Measurements from ENCODE around the gene TBX2.

Gene TBX2

GRCh38 chr17:61456061-61456681 lies 56.5 kb downstream of the TBX2 start:
- no peak for DNase-seq (ENCODE audit: low read depth)
- no peak overlapping the region for H3K4me3 ChIP-seq (ENCODE audit: low read length)
- TF ChIP-seq CTCF (conservative IDR thresholded peaks at IDR 0.05; ENCODE audit: low read depth, low read length) = no peak

GRCh38 chr17:61456688-61457225 lies 57.1 kb downstream of the TBX2 start:
- no peak for TF ChIP-seq CTCF (conservative IDR thresholded peaks at IDR 0.05; ENCODE audit: low read depth, low read length)
- DNase-seq (ENCODE audit: low read depth) = no peak
- no peak overlapping the region for H3K4me3 ChIP-seq (ENCODE audit: low read length)

DNA sequence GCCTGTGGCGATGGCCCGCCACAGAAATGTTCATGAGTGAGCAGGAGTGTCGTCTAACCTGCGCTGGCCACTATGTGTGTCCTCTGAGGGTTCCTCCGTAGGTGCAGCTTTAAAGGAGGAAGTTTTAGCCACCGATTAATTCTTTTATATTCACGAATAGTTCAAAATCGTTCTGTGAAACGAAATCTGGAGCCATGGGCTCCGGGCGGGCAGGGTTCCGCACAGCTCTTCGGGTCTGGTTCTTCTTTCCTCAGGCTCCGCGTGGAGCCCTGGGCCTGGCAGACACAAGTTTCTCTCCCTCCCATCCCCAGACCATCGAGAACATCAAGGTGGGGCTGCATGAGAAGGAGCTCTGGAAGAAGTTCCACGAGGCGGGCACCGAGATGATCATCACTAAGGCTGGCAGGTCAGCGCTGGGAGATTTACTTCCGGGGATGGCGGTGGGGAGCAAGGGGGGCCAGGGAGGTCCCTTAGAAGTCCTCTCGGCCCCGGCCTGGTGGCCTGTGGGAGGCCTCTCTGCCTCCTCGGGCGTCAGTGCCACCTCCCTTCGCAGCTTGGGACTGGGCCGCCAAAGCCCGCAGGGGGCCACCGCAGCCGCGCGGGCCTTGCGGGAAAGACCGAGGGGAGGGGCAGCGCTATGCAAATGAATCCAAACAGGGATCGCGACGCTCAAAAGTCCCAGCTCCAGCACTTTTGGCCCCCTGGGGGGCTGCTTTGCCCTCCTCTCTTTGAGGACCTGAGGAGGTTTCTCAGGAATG lies 57.8 kb downstream of the TBX2 start:
- H3K4me3 ChIP-seq (ENCODE audit: low read length) = no peak overlapping the region
- DNase-seq (ENCODE audit: low read depth) = no peak
- no peak for TF ChIP-seq CTCF (conservative IDR thresholded peaks at IDR 0.05; ENCODE audit: low read depth, low read length)

- DNase-seq (ENCODE audit: low read depth) = no peak
- TF ChIP-seq CTCF (conservative IDR thresholded peaks at IDR 0.05; ENCODE audit: low read depth, low read length) = no peak
- H3K4me3 ChIP-seq (ENCODE audit: low read length) = no peak overlapping the region
Observed at GRCh38 chr17:61458000-61458399, 58.4 kb downstream of the TBX2 start.

GRCh38 chr17:61458421-61459141 lies 58.9 kb downstream of the TBX2 start:
- no peak overlapping the region for H3K4me3 ChIP-seq (ENCODE audit: low read length)
- DNase-seq (ENCODE audit: low read depth) = no peak
- no peak for TF ChIP-seq CTCF (conservative IDR thresholded peaks at IDR 0.05; ENCODE audit: low read depth, low read length)
